Islet precursor cell (in vitro differentiated cells): Measurements from ENCODE around the gene SWAP70.
"Not testable (repeated sequence)": the region's sequence is repeated elsewhere in the genome, so short reads cannot be mapped to it uniquely, and the experiment has no call there.

Experiments used
- DNase-seq: peaks from one replicate; pipeline ENCODE4 v3.0.0-alpha.2; 2018

SWAP70 gene

DNA sequence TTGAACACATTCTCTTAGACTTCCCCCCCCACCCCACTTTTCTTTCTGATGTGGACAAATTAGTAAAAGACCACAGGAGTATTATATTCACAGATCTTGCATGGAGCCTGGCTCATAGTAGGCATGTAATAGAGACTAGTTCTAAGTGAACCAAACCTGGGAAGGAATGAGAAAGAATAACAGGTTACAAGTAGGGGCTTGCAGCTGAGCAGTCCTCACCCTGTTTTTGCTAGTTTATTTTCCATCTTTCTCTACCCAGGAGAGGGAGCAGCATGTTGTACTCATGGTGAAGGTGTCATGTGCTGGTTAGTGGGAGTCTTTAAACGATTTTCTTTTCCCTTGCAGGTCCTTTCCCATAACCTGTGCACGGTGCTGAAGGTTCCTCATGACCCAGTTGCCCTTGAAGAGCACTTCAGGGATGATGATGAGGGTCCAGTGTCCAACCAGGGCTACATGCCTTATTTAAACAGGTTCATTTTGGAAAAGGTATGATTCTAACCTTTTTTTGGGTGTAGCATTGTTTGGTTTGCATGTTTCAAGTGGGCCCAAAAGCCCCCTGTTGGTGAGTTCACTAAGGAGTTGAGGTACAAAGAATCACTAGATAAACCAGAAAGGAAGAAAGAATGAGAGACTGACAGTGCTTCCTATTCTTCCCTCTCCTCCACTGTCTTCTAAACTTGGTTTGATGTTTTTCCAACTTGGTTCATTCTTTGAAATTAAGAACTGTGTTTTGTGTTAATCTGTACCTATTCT, 30.1 kb downstream of the SWAP70 start:
- no peak for DNase-seq

- DNase-seq, result not testable (repeated sequence)
These were observed 31.4 kb downstream of the SWAP70 start for GRCh38 chr11:9695228-9695627.

GRCh38 chr11:9697766-9698165, 33.9 kb downstream of the SWAP70 start:
- DNase-seq, result peak; percentile 22

GRCh38 chr11:9700105-9700801, 36.4 kb downstream of the SWAP70 start:
- no peak for DNase-seq

DNA sequence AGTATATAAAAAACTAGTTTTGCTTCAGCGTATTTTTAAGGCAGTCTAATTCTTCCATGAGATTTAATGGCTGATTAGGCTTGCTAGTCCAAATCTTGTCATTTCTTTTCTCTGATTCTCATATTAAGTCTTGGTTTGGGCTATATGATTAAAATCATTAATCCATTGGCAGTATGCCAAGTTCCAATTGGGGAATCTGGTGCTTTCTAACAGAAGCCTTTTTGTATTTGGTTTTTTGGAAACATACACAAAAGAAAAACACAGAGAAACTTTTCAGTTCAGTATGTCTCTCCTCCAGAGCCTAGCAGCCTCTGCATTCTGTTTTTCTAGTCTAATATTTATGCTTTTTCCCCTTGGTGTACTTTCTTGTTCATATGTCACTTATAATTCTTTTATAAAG, 37.9 kb downstream of the SWAP70 start:
- no peak for DNase-seq

DNA sequence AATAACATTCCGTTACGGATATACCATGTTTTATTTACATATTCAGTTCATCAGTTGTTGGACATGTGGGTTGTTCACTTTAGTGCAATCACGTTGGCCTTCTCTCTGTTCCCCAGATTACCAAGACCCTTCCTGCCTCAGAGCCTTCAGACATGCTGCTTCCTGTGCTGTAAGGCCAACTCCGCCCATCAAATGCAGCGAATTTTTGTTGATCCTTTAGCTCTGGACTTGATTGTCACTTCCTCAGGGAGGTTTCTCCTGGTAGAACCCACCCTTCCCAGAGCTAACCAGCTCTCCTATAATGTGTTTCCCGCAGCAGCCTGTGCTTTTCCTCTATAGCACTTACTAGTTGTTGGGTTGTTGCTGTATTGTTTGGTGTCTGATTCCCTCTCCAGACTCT, 39.4 kb downstream of the SWAP70 start:
- DNase-seq, result no peak

GRCh38 chr11:9704037-9704436, 40.2 kb downstream of the SWAP70 start:
- DNase-seq, result no peak

DNA sequence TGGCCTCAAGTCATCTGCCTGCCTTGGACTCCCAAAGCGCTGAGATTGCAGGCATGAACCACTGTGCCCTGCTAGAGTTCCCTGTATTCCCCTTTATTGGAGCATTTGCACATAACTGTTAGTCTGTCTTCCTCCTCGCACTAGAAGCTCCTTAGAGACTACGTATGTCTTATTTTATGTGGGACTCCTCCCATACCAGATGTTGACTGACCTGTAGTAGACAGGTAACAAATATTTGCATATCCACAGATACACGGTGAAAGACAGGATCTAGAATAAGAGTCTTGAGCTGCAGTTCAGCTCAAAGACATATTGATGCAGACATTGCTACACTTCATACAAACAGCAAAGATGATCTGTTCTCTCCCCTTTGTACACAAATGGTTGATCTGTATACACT, 40.7 kb downstream of the SWAP70 start:
- no peak for DNase-seq

DNA sequence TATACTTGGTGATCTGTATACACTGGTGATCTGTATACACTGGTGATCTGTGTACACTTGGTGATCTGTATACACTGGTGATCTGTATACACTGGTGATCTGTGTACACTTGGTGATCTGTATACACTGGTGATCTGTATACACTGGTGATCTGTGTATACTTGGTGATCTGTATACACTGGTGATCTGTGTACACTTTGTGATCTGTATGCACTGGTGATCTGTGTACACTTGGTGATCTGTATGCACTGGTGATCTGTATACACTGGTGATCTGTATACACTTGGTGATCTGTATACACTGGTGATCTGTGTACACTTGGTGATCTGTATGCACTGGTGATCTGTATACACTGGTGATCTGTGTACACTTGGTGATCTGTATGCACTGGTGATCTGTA, 41.5 kb downstream of the SWAP70 start:
- not testable (repeated sequence) for DNase-seq

DNA sequence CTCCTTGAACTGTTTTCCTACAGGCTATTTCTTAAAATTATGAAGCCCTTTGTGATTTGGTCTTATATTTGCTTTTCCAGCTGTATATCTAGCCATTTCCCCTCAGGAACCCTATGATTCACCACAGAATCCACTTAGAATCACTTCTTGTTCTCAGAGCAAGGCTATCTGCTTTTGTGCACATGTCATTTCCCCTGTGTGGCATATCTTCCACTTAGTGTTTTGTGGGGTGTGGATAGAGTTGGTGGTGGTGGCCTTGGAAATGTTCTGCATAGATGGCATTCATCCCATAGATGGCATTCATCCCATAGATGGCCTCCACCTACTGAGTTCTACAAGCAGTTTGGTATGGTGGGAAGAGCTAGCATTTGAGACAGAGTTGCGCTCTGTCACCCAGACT, 44.7 kb downstream of the SWAP70 start:
- DNase-seq, result no peak

DNA sequence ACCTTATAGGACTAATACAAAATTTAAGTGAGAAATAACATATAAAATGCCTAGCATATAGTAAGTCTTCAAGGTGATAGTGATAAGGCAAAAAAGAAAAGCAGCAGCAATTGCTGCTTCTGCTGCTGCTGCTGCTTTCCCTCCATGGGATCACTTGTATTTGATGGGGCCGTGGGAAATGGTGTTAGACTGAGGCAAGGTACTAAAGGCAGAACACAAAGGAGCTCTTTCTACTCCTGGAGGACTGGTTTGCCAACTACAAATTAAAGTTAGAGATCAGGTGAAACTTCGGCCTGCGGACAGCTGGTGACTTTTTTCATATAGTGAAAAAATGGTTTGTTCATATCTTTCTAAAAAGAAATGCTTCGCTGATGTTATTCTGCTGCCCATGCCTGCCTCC, 46.3 kb downstream of the SWAP70 start:
- no peak for DNase-seq

- no peak for DNase-seq
These were observed 47.0 kb downstream of the SWAP70 start for GRCh38 chr11:9710852-9711251.

- no peak for DNase-seq
These were observed 47.8 kb downstream of the SWAP70 start for GRCh38 chr11:9711454-9712307.

DNA sequence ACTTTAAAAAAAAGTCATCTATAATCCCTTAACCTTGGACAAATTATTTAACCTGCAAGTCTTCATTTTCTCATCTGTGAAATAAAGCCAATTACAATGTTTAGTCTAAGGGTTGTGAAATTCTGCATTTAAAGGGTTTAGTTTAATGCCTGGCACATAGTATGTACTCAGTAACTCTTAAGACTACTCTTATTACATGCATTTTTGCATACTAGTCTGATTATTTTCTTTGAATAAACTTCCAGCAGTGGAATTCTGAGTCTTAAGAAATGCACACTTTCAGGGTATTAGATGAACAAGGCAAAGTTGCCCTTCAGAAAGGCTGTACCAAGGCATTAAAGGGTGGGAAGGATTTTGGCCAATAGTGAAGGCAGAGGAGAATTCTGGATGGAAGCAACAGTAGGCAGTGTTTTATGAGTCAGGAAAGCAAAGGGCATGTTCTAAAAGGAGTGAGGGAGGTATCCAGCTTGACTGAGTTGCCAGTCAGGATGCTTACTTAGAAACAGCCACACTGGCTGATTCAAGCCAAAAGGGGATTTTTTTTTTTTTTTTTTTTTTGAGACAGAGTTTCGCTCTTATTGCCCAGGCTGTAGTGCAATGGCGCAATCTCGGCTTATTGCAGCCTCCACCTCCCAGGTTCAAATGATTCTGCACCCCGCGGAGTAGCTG, 50.5 kb downstream of the SWAP70 start:
- DNase-seq, result no peak

DNA sequence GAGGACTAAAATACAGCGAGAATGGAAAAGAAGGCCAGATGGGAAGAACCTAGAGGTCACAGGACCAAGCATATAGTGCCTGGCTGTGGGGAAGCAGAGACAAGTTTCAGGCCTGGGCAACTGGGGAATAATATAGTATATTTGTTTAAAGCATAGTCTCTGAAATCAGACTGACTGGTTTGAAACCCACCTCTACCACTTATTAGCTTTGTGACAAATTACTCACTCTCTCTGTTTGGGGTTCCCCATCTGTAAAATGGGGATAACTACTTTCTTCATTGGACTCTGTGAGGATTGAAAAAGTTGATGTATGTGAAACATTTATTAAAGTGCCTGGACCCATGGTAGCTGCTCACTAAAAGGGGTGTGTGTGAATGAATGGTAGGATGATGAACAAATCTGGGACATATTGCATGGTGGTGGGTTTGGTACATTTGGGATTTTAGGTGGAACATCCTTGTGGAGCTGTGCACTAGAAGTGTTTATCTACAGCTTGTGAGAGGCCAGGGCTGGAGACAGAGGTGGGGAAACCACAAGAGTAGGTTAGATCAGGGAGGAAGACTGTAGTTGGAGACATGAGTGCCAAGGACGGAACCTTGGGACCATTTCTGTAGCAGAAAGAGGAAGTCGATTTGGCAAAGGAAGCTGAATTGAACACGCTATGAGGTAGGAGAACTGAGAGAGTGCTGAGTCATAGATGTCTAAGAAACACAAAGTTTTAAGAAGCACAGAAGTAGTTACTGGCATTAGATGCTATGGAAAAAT, 52.6 kb downstream of the SWAP70 start:
- DNase-seq, result no peak

DNA sequence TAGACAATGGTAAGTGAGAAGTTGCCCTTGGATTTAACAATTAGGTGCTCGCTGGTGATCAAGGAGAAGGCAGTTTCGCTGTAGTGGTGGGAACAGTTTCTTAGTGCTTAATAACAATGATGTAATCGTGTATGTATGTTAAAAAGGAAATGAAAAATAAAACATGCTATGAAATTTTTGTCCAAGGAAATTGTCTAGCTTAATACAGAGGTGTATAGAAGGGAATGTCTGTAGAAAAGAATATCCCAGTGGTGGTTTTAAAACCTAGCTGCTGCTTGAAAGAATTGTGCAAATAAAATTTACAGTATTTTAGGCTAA, 53.1 kb downstream of the SWAP70 start:
- no peak for DNase-seq

DNA sequence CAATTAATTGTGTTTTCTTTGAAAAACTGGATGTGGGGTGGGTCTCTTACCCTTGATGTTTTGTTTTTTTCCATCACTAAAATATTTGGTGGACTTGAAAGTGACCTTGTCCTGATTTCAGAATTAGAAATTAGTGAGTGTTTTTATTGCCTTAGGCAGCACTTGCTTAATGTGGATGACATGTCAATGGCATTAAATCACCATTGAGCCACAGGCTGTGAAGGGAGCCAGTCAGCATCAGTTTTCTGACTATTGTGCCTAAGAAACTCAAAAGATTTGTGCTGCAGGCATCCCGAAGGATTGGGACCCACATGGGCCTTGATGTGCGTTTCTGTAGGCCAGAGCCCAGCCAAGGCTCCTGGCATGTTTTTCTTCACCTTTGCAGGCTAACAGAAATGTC, 53.8 kb downstream of the SWAP70 start:
- no peak for DNase-seq

- DNase-seq, result no peak
These were observed 54.3 kb downstream of the SWAP70 start for GRCh38 chr11:9718147-9718546.

DNA sequence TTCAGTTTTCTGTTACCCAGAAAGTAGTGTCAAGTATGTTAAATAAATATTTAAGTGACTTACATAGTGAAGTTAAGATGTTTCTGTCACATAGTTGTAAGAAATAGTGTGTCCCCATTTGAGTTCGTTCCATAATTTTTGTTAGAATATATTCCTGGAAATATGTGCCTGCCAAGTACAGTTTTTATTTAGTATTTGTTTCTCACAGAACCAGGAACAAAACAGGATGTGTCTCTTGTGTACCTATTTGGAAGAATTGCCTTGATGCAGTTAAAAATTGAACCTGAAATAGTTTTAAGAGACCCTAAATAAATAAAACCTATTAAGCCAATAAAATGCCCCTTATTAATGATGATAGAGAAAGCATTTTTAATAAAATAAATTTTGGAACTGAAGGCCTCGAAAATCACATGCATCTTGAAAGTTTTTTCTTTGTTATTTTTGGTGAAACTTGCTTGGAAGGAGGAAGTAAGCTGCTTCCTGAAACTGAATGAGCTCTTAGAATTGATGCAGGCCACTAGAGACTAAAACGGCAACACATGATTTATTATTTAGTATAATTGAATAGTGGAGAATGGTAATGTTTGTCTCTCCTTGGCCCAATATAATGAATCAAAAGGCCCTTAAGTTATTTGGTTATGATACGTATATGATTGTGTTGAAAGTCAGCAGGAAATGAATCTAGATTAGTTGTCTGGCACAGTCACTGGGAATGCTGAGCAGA, 55.9 kb downstream of the SWAP70 start:
- DNase-seq, result no peak

- no peak for DNase-seq
These were observed 56.4 kb downstream of the SWAP70 start for GRCh38 chr11:9720290-9720630.

DNA sequence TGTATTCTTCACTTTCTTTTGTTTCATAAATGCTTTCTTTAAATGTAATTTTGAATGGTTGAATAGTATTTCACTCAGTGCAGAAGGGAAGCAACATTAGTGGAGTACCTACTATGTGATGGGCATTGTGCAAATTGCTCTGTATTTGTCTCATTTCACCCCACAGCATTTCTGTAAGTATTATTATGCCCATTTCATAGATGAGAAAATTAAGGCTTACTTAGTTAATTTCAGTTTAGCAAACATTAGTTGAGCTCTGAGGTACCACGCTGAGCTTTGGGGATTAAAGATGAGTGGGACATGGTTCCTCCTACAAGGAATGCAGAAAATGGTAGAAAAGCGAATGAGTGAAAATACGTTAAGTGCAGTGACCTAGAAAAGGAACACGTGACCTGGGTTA, 58.1 kb downstream of the SWAP70 start:
- no peak for DNase-seq

- no peak for DNase-seq
These were observed 59.0 kb downstream of the SWAP70 start for GRCh38 chr11:9722893-9723292.
